SK-N-DZ (cell line): Measurements from ENCODE around the gene PTGES.

Source experiments
- DNase-seq: peaks from one replicate; pipeline ENCODE4 v3.0.0-alpha.2; 2015; ENCODE audit warnings: low spot score

Gene PTGES

GRCh38 chr9:129692534-129692933 lies 60.3 kb downstream of the PTGES start:
- DNase-seq, result no peak
